Kidney (tissue), 14 donors: Measurements from ENCODE around the gene STK38. TPM values are rescaled to one million over a fixed set of nuclear protein-coding genes. Genes with fewer than 3 reads are reported as not detected.

Experiments used
- DNase-seq, 5 donors: peaks; one replicate each; pipeline ENCODE4 v3.0.0-alpha.2; 2013 to 2020
- FAIRE-seq: peaks from 2 replicates; lab custom pipeline; 2012; peaks lifted over from hg19 to GRCh38; lab: Jason Lieb, UNC
- H3K27ac ChIP-seq, 2 donors: one replicate each; pipeline ENCODE4 v1.7.0; 2013; ENCODE audit warnings: low read depth in 2 of 2, low read length in 2 of 2, inconsistent platforms in 1 of 2
- H3K27me3 ChIP-seq: one replicate; pipeline ENCODE4 v1.7.1; 2013; ENCODE audit warnings: low read length, inconsistent platforms; ENCODE audit not compliant: control insufficient read depth, insufficient read depth
- H3K36me3 ChIP-seq, 3 donors: one replicate each; pipeline versions ENCODE4 v1.7.0 to v1.7.1; 2013; ENCODE audit warnings: low read length in 3 of 3, control low read depth in 1 of 3, inconsistent platforms in 1 of 3; ENCODE audit not compliant: insufficient read depth in 3 of 3, control insufficient read depth in 2 of 3
- H3K4me1 ChIP-seq, 3 donors: one replicate each; pipeline versions ENCODE4 v1.7.0 to v1.7.1; 2013; ENCODE audit warnings: low read length in 3 of 3, inconsistent platforms in 1 of 3, low read depth in 1 of 3; ENCODE audit not compliant: control insufficient read depth in 2 of 3, insufficient read depth in 2 of 3
- H3K4me3 ChIP-seq, 3 donors: one replicate each; pipeline versions ENCODE4 v1.7.0 to v1.8.1; 2013; ENCODE audit warnings: low read length in 3 of 3, control low read depth in 1 of 3, inconsistent platforms in 1 of 3
- H3K9ac ChIP-seq, 3 donors: one replicate each; pipeline versions ENCODE4 v1.7.0 to v1.7.1; 2013; ENCODE audit warnings: low read length in 3 of 3, control low read depth in 1 of 3, inconsistent platforms in 1 of 3
- H3K9me3 ChIP-seq, 3 donors: one replicate each; pipeline versions ENCODE4 v1.7.0 to v1.7.1; 2013; ENCODE audit warnings: low read length in 3 of 3, control low read depth in 1 of 3, inconsistent platforms in 1 of 3; ENCODE audit not compliant: control insufficient read depth in 2 of 3, insufficient read depth in 1 of 3
- intact Hi-C: fragments of 100-400 bp; cut with DNase I; formaldehyde crosslinking; loops from one replicate; pipeline ENCODE4 v1.11.1; 2022
- polyA plus RNA-seq: library from polyadenylated mRNA; stranded (reverse); fragments of 350-450 nt; fragmentation: Illumina TruSeq; extraction: RNeasy Lipid Tissue Mini Kit (QIAGEN cat#74804); gene quantifications from one replicate; pipeline ENCODE4 v1.2.3, GENCODE V29; 2014; ENCODE audit warnings: low read depth, low replicate concordance; ENCODE audit not compliant: insufficient read depth
- total RNA-seq: library from RNA; stranded (reverse); fragmentation: NEBNext Ultra II Directional; extraction: Animal tissue kit (Norgen Biotek cat#: 25700); gene quantifications from one replicate; pipeline ENCODE4 v1.2.1, GENCODE V29; 2021
- TF ChIP-seq, protein P1 (sequence below): IDR thresholded peaks from 3 replicates; pipeline ENCODE4 v1.5.1; 2012; ENCODE audit warnings: mild to moderate bottlenecking, moderate library complexity, borderline replicate concordance; ENCODE audit not compliant: insufficient read depth; ENCODE audit errors: extremely low read depth
- donor health status: control.
- donor health status: control.
- donor health status: control.
- donor health status: control.
- donor health status: control.
- donor health status: DM: yes; HTN: yes; CAD: no.
- donor health status: Normal renal cell carcinoma (clear cell type).

STK38 gene
- total and polyA plus RNA-seq, 2 donors from 2014 or later = 21.3 to 30.4 TPM

DNA sequence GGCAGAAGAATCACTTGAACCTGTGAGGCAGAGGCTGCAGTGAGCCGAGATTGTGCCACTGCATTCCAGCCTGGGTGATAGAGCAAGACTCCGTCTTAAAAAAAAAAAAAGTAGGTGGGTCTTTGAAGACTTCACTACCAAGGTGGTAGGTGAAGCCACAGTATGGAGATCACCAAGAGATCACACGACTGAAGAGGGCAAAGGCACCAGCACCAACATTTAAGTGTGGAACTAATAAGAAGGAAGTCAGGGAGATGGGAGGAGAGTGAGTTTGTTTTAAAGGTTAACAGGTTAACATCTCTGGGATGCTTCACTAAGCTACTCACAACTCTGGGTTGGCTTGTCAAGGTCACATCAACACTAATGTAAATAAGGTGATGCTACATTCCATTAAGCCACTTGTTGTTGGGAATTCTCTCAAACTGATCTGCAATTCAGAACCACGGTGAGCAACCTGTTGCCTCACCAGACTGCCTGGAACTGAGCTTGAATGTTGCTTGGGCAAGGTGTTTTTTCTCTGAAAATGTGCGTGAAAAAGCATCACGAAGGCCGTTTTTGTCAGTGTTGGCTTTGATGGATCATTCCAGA, 55.8 kb downstream of the STK38 start:
- Histone ChIP-seq H3K27ac (no peak overlapping the region), H3K9ac (no peak overlapping the region), H3K36me3 (peaks cover 12 to 26% (median 16%) of the 10 kb centered on the region in 3 donors), H3K27me3 (no peaks in the 10 kb centered on the region), H3K4me1 (no peaks in the 10 kb centered on the region), H3K4me3 (no peak overlapping the region), H3K9me3 (no peaks in the 10 kb centered on the region)
- DNase-seq = peak in 1 of 5 donors; percentile 13
- TF ChIP-seq, protein P1, sequence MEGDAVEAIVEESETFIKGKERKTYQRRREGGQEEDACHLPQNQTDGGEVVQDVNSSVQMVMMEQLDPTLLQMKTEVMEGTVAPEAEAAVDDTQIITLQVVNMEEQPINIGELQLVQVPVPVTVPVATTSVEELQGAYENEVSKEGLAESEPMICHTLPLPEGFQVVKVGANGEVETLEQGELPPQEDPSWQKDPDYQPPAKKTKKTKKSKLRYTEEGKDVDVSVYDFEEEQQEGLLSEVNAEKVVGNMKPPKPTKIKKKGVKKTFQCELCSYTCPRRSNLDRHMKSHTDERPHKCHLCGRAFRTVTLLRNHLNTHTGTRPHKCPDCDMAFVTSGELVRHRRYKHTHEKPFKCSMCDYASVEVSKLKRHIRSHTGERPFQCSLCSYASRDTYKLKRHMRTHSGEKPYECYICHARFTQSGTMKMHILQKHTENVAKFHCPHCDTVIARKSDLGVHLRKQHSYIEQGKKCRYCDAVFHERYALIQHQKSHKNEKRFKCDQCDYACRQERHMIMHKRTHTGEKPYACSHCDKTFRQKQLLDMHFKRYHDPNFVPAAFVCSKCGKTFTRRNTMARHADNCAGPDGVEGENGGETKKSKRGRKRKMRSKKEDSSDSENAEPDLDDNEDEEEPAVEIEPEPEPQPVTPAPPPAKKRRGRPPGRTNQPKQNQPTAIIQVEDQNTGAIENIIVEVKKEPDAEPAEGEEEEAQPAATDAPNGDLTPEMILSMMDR = no peak
- FAIRE-seq = no peak
- intact Hi-C loops = no loop called here

DNA sequence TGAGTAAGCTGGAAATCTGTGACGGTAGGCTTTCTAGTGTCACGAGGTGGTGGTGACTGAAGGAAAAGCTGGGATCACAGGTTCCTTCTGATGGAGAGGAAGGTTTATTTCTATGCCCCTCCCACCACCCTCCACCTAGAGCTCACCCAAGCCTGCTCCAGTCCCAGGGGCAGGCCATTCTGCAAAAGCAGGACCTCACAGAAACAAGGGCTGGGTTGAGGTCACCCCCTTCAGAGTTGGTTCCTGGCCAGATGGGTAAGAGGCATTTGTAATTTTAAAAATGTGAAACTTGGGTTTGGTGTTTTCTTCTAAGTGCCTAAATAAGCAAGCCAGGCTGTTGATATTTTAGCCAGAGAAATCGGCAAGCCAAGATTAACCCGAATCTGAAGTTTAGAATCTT, 57.9 kb downstream of the STK38 start:
- DNase-seq (no peak), FAIRE-seq (no peak)
- no peaks in the 10 kb centered on the region for H3K4me1 ChIP-seq
- no peaks in the 10 kb centered on the region for H3K9me3 ChIP-seq
- intact Hi-C loops = no loop called here
- H3K36me3 ChIP-seq = peaks cover 9 to 22% (median 13%) of the 10 kb centered on the region in 3 donors
- H3K9ac ChIP-seq = no peak overlapping the region
- no peaks in the 10 kb centered on the region for H3K27me3 ChIP-seq
- no peak overlapping the region for H3K27ac ChIP-seq
- TF ChIP-seq, protein P1 = no peak
- H3K4me3 ChIP-seq = no peak overlapping the region

DNA sequence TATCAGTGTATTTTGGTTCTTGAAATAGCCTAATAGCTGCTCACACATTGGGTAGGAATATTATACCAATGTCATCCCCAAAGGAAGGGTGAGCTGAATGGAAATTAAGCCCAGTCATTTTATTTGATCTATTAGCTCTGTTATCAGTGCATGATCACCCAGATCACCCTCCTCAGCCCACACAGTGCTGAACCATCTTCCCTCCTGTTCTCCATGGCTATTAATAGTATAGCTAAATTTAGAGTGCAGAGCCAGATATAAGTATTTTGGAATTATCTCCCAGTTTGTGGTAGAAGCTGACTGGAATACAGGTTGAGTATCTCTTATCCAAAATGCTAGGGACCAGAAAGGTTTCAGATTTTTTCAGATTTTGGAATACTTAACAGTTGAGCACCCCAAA, 59.1 kb downstream of the STK38 start:
- H3K9ac ChIP-seq = no peak overlapping the region
- DNase-seq (no peak), FAIRE-seq (no peak)
- H3K9me3 ChIP-seq = no peaks in the 10 kb centered on the region
- H3K4me3 ChIP-seq = no peak overlapping the region
- H3K27me3 ChIP-seq = no peaks in the 10 kb centered on the region
- TF ChIP-seq, protein P1 = no peak
- H3K27ac ChIP-seq = no peak overlapping the region
- no peaks in the 10 kb centered on the region for H3K4me1 ChIP-seq
- intact Hi-C loops = no loop called here
- peaks cover 9 to 23% (median 13%) of the 10 kb centered on the region in 3 donors for H3K36me3 ChIP-seq

DNA sequence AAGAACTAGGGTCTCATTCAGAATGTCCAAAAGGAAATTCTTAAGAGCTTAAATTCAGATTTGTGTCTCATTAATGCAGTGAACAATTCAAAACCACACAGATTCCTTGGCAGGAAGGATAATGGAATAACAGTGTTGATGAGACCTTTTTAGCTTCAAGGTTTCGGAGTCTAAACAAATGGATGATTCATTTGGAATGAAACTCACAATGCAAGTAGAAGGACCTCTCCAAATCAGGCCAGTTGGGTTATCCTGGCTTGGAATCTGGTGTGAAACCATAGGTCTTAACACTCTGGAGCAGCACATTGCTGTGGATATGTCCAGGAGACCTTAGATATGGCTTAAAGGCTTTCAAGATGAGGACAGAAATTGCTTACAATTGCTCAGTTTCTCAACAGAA, 59.6 kb downstream of the STK38 start:
- no peaks in the 10 kb centered on the region for H3K4me1 ChIP-seq
- intact Hi-C loops = no loop called here
- TF ChIP-seq, protein P1 = no peak
- no peak for DNase-seq
- no peak overlapping the region for H3K4me3 ChIP-seq
- no peak overlapping the region for H3K9ac ChIP-seq
- no peaks in the 10 kb centered on the region for H3K27me3 ChIP-seq
- FAIRE-seq = no peak
- H3K27ac ChIP-seq = no peak overlapping the region
- peaks cover 9 to 23% (median 13%) of the 10 kb centered on the region in 3 donors for H3K36me3 ChIP-seq
- no peaks in the 10 kb centered on the region for H3K9me3 ChIP-seq
